ENCODE results near the gene NLK.
"Not testable (repeated sequence)": the region's sequence is repeated elsewhere in the genome, so short reads cannot be mapped to it uniquely, and the experiment has no call there.

The NLK gene

GRCh38 chr17:28239271-28239624 is 196.8 kb downstream of the NLK start:
- no peak overlapping the region for H3K4me3 ChIP-seq (ENCODE audit: low read depth, low read length)

GRCh38 chr17:28240688-28241340 is 198.3 kb downstream of the NLK start:
- no peak for DNase-seq (ENCODE audit: low read depth, low spot score)
- no peak overlapping the region for H3K4me3 ChIP-seq (ENCODE audit: low read depth, low read length)
- in situ Hi-C loops (cut with HindIII; ENCODE audit: low sequenced_read_pairs), result no loop called here
- TF ChIP-seq CTCF (IDR thresholded peaks at IDR 0.05; ENCODE audit: low read depth, low read length), result no peak

More at GRCh38 chr17:28239271-28239624, 196.8 kb downstream of the NLK start:
- no peak for TF ChIP-seq CTCF (IDR thresholded peaks at IDR 0.05; ENCODE audit: low read depth, low read length)
- no peak for DNase-seq (ENCODE audit: low read depth, low spot score)
- in situ Hi-C loops (cut with HindIII; ENCODE audit: low sequenced_read_pairs), result no loop called here

DNA sequence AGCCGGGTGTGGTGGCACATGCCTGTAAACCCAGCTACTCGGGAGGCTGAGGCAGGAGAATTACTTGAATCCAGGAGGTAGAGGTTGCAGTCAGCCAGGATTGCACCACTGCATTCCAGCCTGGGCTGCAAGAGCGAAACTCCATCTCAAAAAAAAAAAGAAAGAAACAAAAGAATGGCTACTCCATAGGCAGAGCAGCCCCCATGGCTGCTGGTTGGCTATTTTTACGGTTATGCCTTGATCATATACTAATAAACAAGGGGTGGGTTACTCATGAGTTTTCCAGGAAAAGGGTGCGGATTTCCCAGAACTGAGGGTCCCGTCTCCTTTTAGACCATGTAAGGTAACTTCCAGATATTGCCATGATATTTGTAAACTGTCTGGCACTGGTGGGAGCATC is 200.3 kb downstream of the NLK start:
- TF ChIP-seq CTCF (IDR thresholded peaks at IDR 0.05; ENCODE audit: low read depth, low read length), result no peak
- no peak for DNase-seq (ENCODE audit: low read depth, low spot score)
- in situ Hi-C loops (cut with HindIII; ENCODE audit: low sequenced_read_pairs), result no loop called here
- no peak overlapping the region for H3K4me3 ChIP-seq (ENCODE audit: low read depth, low read length)

DNA sequence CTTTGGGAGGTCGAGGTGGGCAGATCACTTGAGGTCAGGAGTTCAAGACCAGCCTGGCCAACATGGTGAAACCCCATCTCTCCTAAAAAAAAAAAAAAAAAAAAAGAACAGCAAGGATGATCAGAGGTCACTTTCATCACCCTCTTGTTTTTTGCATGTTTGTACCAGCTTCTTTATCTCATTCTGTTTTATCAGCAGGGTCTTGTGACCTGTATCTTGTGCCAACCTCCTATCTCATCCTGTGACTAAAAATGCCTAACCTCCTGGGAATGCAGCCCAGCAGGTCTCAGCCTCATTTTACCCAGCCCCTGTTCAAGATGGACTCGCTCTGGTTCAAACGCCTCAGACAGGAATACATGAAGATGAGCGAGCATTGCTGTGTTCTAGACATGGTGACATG is 200.8 kb downstream of the NLK start:
- DNase-seq (ENCODE audit: low read depth, low spot score); in situ Hi-C loops (cut with HindIII; ENCODE audit: low sequenced_read_pairs); H3K4me3 ChIP-seq (ENCODE audit: low read depth, low read length): not testable (repeated sequence)

GRCh38 chr17:28244446-28244845 is 202.0 kb downstream of the NLK start:
- in situ Hi-C loops (cut with HindIII; ENCODE audit: low sequenced_read_pairs), result no loop called here
- TF ChIP-seq CTCF (IDR thresholded peaks at IDR 0.05; ENCODE audit: low read depth, low read length), result no peak
- H3K4me3 ChIP-seq (ENCODE audit: low read depth, low read length), result no peak overlapping the region
- DNase-seq (ENCODE audit: low read depth, low spot score), result no peak

Data from astrocyte of the spinal cord (primary cell).